IMR-90 (cell line): ENCODE data around the gene KIAA1328. TPM values are rescaled to one million over a fixed set of nuclear protein-coding genes. Genes with fewer than 3 reads are reported as not detected.

Source experiments
- ATAC-seq: fragments of 200-7000 bp; cut with Tn5 transposase; 2 replicates; pipeline ENCODE4 v1.9.1; 2020; ENCODE audit warnings: low read depth, mild to moderate bottlenecking, moderate library complexity
- BruUV-seq: library from RNA; stranded (reverse); fragments of 400-500 nt; replicated peaks from 2 replicates; lab custom pipeline; 2021; lab: Mats Ljungman, UMichigan
- CTCF ChIA-PET: fragments of 300-600 bp; formaldehyde crosslinking; extraction: SDS; loops from one replicate; lab custom pipeline; 2021; ENCODE audit warnings: antibody characterized with exemption; lab: Yijun Ruan, JAX
- POLR2A ChIA-PET: fragments of 300-600 bp; sonication (Branson Sonifier 250); formaldehyde crosslinking; loops from one replicate; lab custom pipeline; 2022; ENCODE audit warnings: antibody characterized with exemption; ENCODE audit not compliant: unreplicated experiment; lab: Charles Lee
- DNase-seq: peaks from one replicate; pipeline ENCODE4 v3.0.0; 2013
- H2AFZ ChIP-seq: replicated peaks from 2 replicates; pipeline ENCODE3; 2013; ENCODE audit warnings: low read length, mild to moderate bottlenecking; ENCODE audit not compliant: poor library complexity
- H2AK5ac ChIP-seq: 2 replicates; pipeline ENCODE4 v1.6.1; 2013; ENCODE audit warnings: low read depth, low read length, inconsistent platforms
- H2AK9ac ChIP-seq: replicated peaks from 2 replicates; pipeline ENCODE3; 2013; ENCODE audit warnings: mild to moderate bottlenecking, low read depth, low read length, moderate library complexity; ENCODE audit not compliant: poor library complexity
- H2BK120ac ChIP-seq: 2 replicates; pipeline ENCODE4 v1.6.1; 2013; ENCODE audit warnings: low read depth, low read length, inconsistent platforms
- H2BK15ac ChIP-seq: 3 replicates; pipeline ENCODE4 v1.6.1; 2013; ENCODE audit warnings: low read depth, low read length, inconsistent platforms
- H2BK20ac ChIP-seq: 2 replicates; pipeline ENCODE4 v1.6.1; 2013; ENCODE audit warnings: low read depth, mild to moderate bottlenecking, inconsistent platforms, low read length, moderate library complexity
- H2BK5ac ChIP-seq: 2 replicates; pipeline ENCODE4 v1.6.1; 2013; ENCODE audit warnings: mild to moderate bottlenecking, low read depth, low read length, inconsistent platforms; ENCODE audit not compliant: poor library complexity, severe bottlenecking
- H3K14ac ChIP-seq: replicated peaks from 2 replicates; pipeline ENCODE4 v1.6.1; 2013; ENCODE audit warnings: low read depth, low read length, inconsistent platforms
- H3K18ac ChIP-seq: 2 replicates; pipeline ENCODE4 v1.6.1; 2013; ENCODE audit warnings: low read depth, low read length, control low read depth
- H3K23ac ChIP-seq: 2 replicates; pipeline ENCODE4 v1.6.1; 2013; ENCODE audit warnings: low read depth, low read length, inconsistent platforms
- H3K27ac ChIP-seq: 2 replicates; pipeline ENCODE4 v1.5.1; 2013; ENCODE audit warnings: mild to moderate bottlenecking, control low read depth, low read length; ENCODE audit not compliant: insufficient read depth
- H3K27me3 ChIP-seq: 2 replicates; pipeline ENCODE4 v1.6.1; 2013; ENCODE audit warnings: low read length; ENCODE audit not compliant: control insufficient read depth, insufficient read depth
- H3K36me3 ChIP-seq: 2 replicates; pipeline ENCODE4 v1.6.1; 2013; ENCODE audit warnings: low read length, mixed read lengths; ENCODE audit not compliant: control insufficient read depth, insufficient read depth
- H3K4ac ChIP-seq: 2 replicates; pipeline ENCODE4 v1.6.1; 2013; ENCODE audit warnings: low read depth, low read length, inconsistent platforms
- H3K4me1 ChIP-seq: 2 replicates; pipeline ENCODE4 v1.6.1; 2013; ENCODE audit warnings: low read length, mixed read lengths; ENCODE audit not compliant: control insufficient read depth, insufficient read depth
- H3K4me2 ChIP-seq: 2 replicates; pipeline ENCODE4 v1.6.1; 2013; ENCODE audit warnings: low read depth, mild to moderate bottlenecking, control low read depth, low read length, moderate library complexity
- H3K4me3 ChIP-seq: 2 replicates; pipeline ENCODE4 v1.5.1; 2013; ENCODE audit warnings: low read depth, mild to moderate bottlenecking, control low read depth, low read length, moderate library complexity; ENCODE audit not compliant: insufficient read depth
- H3K56ac ChIP-seq: 2 replicates; pipeline ENCODE4 v1.6.1; 2013; ENCODE audit warnings: low read length, inconsistent platforms; ENCODE audit not compliant: insufficient read depth; ENCODE audit errors: extremely low read depth
- H3K79me1 ChIP-seq, 2 experiments: 2 replicates each; pipeline ENCODE4 v1.6.1; 2013; ENCODE audit warnings: low read length in 2 of 2, inconsistent platforms in 1 of 2, low read depth in 1 of 2
- H3K9ac ChIP-seq: 2 replicates; pipeline ENCODE4 v1.6.1; 2013; ENCODE audit warnings: low read depth, low read length, control low read depth
- H3K9me1 ChIP-seq: 2 replicates; pipeline ENCODE4 v1.6.1; 2013; ENCODE audit warnings: low read length, inconsistent platforms; ENCODE audit not compliant: insufficient read depth
- H3K9me3 ChIP-seq: 2 replicates; pipeline ENCODE4 v1.6.1; 2013; ENCODE audit warnings: low read length; ENCODE audit not compliant: control insufficient read depth, insufficient read depth
- H4K20me1 ChIP-seq: 2 replicates; pipeline ENCODE4 v1.6.1; 2013; ENCODE audit warnings: low read length, inconsistent platforms; ENCODE audit not compliant: insufficient read depth
- H4K5ac ChIP-seq: 2 replicates; pipeline ENCODE4 v1.6.1; 2013; ENCODE audit warnings: mild to moderate bottlenecking, low read depth, low read length, control low read depth
- H4K8ac ChIP-seq, 2 experiments: 2 replicates each; pipeline ENCODE4 v1.6.1; 2013; ENCODE audit warnings: low read depth in 2 of 2, low read length in 2 of 2, control low read depth in 1 of 2, inconsistent platforms in 1 of 2
- H4K91ac ChIP-seq: 2 replicates; pipeline ENCODE4 v1.6.1; 2013; ENCODE audit warnings: low read depth, low read length, inconsistent platforms; ENCODE audit not compliant: insufficient read depth
- CEBPB ChIP-seq: IDR thresholded peaks from 2 replicates; pipeline ENCODE4 v1.6.1; 2012; ENCODE audit warnings: low read depth, low read length, improper control_type of control experiment
- RCOR1 ChIP-seq: IDR thresholded peaks from 2 replicates; pipeline ENCODE4 v1.6.1; 2012; ENCODE audit warnings: mild to moderate bottlenecking, low read length, improper control_type of control experiment; ENCODE audit not compliant: insufficient replicate concordance
- WGBS, 2 experiments: methylation state at CpG; one replicate each; pipeline versions ENCODE4 v1.1.5 to v1.1.7; 2013; ENCODE audit warnings: missing lambda C conversion rate in 2 of 2; ENCODE audit not compliant: insufficient read length in 1 of 2; ENCODE audit errors: extremely low coverage in 2 of 2; 5-methylcytosine and 5-hydroxymethylcytosine counted together
- dilution Hi-C: fragments of 300-500 bp; cut with HindIII; formaldehyde crosslinking; loops from one replicate; pipeline ENCODE4 v1.14.3; 2018; ENCODE audit warnings: low sequenced_read_pairs; ENCODE audit not compliant: unreplicated experiment
- in situ Hi-C: fragments of 300-500 bp; cut with MboI; formaldehyde crosslinking; loops from 3 replicates; pipeline ENCODE4 v1.14.3; 2019; ENCODE audit warnings: low sequenced_read_pairs, inconsistent platforms, mixed read lengths
- intact Hi-C: fragments of 100-400 bp; cut with micrococcal nuclease; formaldehyde crosslinking; loops from 2 replicates; pipeline ENCODE4 v1.10.0; 2022
- polyA plus RNA-seq, 3 experiments: library from polyadenylated mRNA; depleted of rRNA; stranded (reverse); fragments of >200 nt; gene quantifications; 2 replicates each; pipeline ENCODE4 v1.2.3, GENCODE V29; 2012; ENCODE audit warnings: low replicate concordance in 1 of 3
- total RNA-seq: library from RNA; depleted of rRNA; stranded (reverse); fragments of >200 nt; gene quantifications from 2 replicates; pipeline ENCODE4 v1.2.3, GENCODE V29; 2012

Gene KIAA1328
- total and polyA plus RNA-seq, 2 of the 4 experiments (the other 2 are of a cell fraction): 2.4 to 7.0 TPM

DNA sequence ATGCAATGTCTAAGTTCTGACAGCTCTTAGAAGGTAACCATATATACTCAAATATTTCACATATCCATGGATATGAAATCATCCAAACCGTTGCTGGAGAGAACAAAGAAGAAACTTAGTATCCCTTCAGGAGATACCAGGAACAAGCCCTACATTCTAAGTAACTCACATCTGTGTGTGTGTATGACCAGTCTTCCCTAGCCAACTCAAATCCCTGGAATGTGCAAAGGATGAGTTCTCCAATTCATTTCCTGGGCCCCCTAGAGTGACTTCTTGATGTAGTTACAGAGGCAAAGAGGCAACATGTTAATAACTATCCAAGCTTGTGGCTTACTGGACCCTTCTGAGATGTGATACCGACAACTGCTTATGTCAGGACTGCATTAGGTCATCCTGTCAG is 20.2 kb upstream of the KIAA1328 start:
- peak overlapping the region; percentile 28; the same call in 1 of the 2 replicates for H2BK20ac ChIP-seq
- H3K79me1 ChIP-seq: peaks cover 15 to 39% of the 10 kb centered on the region in 2 experiments
- H3K56ac ChIP-seq: no peak overlapping the region
- WGBS, 2 experiments: no CpG with 5 or more reads among the region's 2 CpGs
- H3K14ac ChIP-seq: 0 out of 2 replicates have a peak overlapping the region, but pooled peaks have one; percentile 21
- peak overlapping the region; percentile 21; the same call in 1 of the 2 replicates for H4K5ac ChIP-seq
- POLR2A ChIA-PET: no interaction called here
- H3K4me2 ChIP-seq: peak overlapping the region; percentile 74; the same call in 1 of the 2 replicates
- intact Hi-C loops: loop anchor here (1.0 to 5.0 kb wide), 4 partner anchors 51 to 711 kb away; partner anchors contain the start of gene FHOD3
- DNase-seq (peak; percentile 91), ATAC-seq (peak; percentile 73)
- H3K18ac ChIP-seq: peak overlapping the region; percentile 59
- peak overlapping the region; percentile 14 for H2BK5ac ChIP-seq
- H3K9ac ChIP-seq: no peak overlapping the region
- no peaks in the 10 kb centered on the region for H3K27me3 ChIP-seq
- H2AK5ac ChIP-seq: 0 out of 2 replicates have a peak overlapping the region, but pooled peaks have one; percentile 31
- peak overlapping the region; percentile 62 for H3K4ac ChIP-seq
- no peak overlapping the region for H4K91ac ChIP-seq
- H2AK9ac ChIP-seq: no peak overlapping the region
- peak overlapping the region in 1 of 2 experiments; percentile 38; a peak in 1 of 4 replicates for H4K8ac ChIP-seq
- H2BK15ac ChIP-seq: no peak overlapping the region
- in situ Hi-C loops: no loop called here
- H3K9me3 ChIP-seq: no peaks in the 10 kb centered on the region
- CTCF ChIA-PET: interaction anchor here (1.0 to 2.4 kb wide), 4 partner anchors 9 to 713 kb away, joined by 4 to 8 read pairs (median 6); no protein-coding TSS in a partner anchor
- H3K36me3 ChIP-seq: peaks cover 26% of the 10 kb centered on the region
- no peak overlapping the region for H2AFZ ChIP-seq
- peak overlapping the region; percentile 41; the same call in 1 of the 2 replicates for H3K27ac ChIP-seq
- H3K4me1 ChIP-seq: peaks cover 17% of the 10 kb centered on the region
- no TSS peak for BruUV-seq
- TF ChIP-seq CEBPB: 0 out of 2 replicates have a peak, but pooled peaks have one; percentile 20
- TF ChIP-seq RCOR1: no peak
- H2BK120ac ChIP-seq: peak overlapping the region; percentile 34; the same call in 1 of the 2 replicates
- dilution Hi-C loops: no loop called here
- H3K4me3 ChIP-seq: no peak overlapping the region
- 0 out of 2 replicates have a peak overlapping the region, but pooled peaks have one; percentile 7 for H3K23ac ChIP-seq
- peaks cover 2% of the 10 kb centered on the region; the same call in 1 of the 2 replicates for H4K20me1 ChIP-seq
- H3K9me1 ChIP-seq: peaks cover 11% of the 10 kb centered on the region
